Kidney (tissue), 14 donors: Measurements from ENCODE around the gene DCHS2. TPM values are rescaled to one million over a fixed set of nuclear protein-coding genes. Genes with fewer than 3 reads are reported as not detected.

Source experiments
- DNase-seq, 5 donors: peaks; one replicate each; pipeline ENCODE4 v3.0.0-alpha.2; 2013 to 2020
- FAIRE-seq: peaks from 2 replicates; lab custom pipeline; 2012; peaks lifted over from hg19 to GRCh38; lab: Jason Lieb, UNC
- H3K27ac ChIP-seq, 2 donors: one replicate each; pipeline ENCODE4 v1.7.0; 2013; ENCODE audit warnings: low read depth in 2 of 2, low read length in 2 of 2, inconsistent platforms in 1 of 2
- H3K27me3 ChIP-seq: one replicate; pipeline ENCODE4 v1.7.1; 2013; ENCODE audit warnings: low read length, inconsistent platforms; ENCODE audit not compliant: control insufficient read depth, insufficient read depth
- H3K36me3 ChIP-seq, 3 donors: one replicate each; pipeline versions ENCODE4 v1.7.0 to v1.7.1; 2013; ENCODE audit warnings: low read length in 3 of 3, control low read depth in 1 of 3, inconsistent platforms in 1 of 3; ENCODE audit not compliant: insufficient read depth in 3 of 3, control insufficient read depth in 2 of 3
- H3K4me1 ChIP-seq, 3 donors: one replicate each; pipeline versions ENCODE4 v1.7.0 to v1.7.1; 2013; ENCODE audit warnings: low read length in 3 of 3, inconsistent platforms in 1 of 3, low read depth in 1 of 3; ENCODE audit not compliant: control insufficient read depth in 2 of 3, insufficient read depth in 2 of 3
- H3K4me3 ChIP-seq, 3 donors: one replicate each; pipeline versions ENCODE4 v1.7.0 to v1.8.1; 2013; ENCODE audit warnings: low read length in 3 of 3, control low read depth in 1 of 3, inconsistent platforms in 1 of 3
- H3K9ac ChIP-seq, 3 donors: one replicate each; pipeline versions ENCODE4 v1.7.0 to v1.7.1; 2013; ENCODE audit warnings: low read length in 3 of 3, control low read depth in 1 of 3, inconsistent platforms in 1 of 3
- H3K9me3 ChIP-seq, 3 donors: one replicate each; pipeline versions ENCODE4 v1.7.0 to v1.7.1; 2013; ENCODE audit warnings: low read length in 3 of 3, control low read depth in 1 of 3, inconsistent platforms in 1 of 3; ENCODE audit not compliant: control insufficient read depth in 2 of 3, insufficient read depth in 1 of 3
- intact Hi-C: fragments of 100-400 bp; cut with DNase I; formaldehyde crosslinking; loops from one replicate; pipeline ENCODE4 v1.11.1; 2022
- polyA plus RNA-seq: library from polyadenylated mRNA; stranded (reverse); fragments of 350-450 nt; fragmentation: Illumina TruSeq; extraction: RNeasy Lipid Tissue Mini Kit (QIAGEN cat#74804); gene quantifications from one replicate; pipeline ENCODE4 v1.2.3, GENCODE V29; 2014; ENCODE audit warnings: low read depth, low replicate concordance; ENCODE audit not compliant: insufficient read depth
- total RNA-seq: library from RNA; stranded (reverse); fragmentation: NEBNext Ultra II Directional; extraction: Animal tissue kit (Norgen Biotek cat#: 25700); gene quantifications from one replicate; pipeline ENCODE4 v1.2.1, GENCODE V29; 2021
- TF ChIP-seq, protein P1 (sequence below): IDR thresholded peaks from 3 replicates; pipeline ENCODE4 v1.5.1; 2012; ENCODE audit warnings: mild to moderate bottlenecking, moderate library complexity, borderline replicate concordance; ENCODE audit not compliant: insufficient read depth; ENCODE audit errors: extremely low read depth
- donor health status: control.
- donor health status: control.
- donor health status: control.
- donor health status: control.
- donor health status: control.
- donor health status: DM: yes; HTN: yes; CAD: no.
- donor health status: Normal renal cell carcinoma (clear cell type).

Gene DCHS2
- total and polyA plus RNA-seq, 2 donors from 2014 or later = 0.47 TPM; not detected in 1

DNA sequence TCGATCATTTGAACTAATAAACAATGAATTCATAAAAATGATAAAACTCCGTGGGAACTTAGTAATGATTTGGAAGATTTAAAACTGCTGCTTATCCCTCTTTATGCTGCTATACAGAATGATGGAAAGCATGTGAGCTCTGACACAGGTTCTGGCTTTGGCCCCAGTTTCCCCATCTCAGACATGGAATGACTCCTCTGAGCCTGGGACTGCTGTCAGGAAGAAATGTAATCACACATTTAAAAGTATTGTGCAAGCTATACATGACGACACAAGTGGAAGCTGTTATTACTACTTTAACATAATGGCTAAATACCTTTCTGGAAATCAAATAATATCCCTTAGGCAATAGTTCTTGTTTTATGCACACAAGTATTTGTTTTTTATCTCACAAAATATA is 161.7 kb downstream of the DCHS2 start:
- intact Hi-C loops = no loop called here

DNA sequence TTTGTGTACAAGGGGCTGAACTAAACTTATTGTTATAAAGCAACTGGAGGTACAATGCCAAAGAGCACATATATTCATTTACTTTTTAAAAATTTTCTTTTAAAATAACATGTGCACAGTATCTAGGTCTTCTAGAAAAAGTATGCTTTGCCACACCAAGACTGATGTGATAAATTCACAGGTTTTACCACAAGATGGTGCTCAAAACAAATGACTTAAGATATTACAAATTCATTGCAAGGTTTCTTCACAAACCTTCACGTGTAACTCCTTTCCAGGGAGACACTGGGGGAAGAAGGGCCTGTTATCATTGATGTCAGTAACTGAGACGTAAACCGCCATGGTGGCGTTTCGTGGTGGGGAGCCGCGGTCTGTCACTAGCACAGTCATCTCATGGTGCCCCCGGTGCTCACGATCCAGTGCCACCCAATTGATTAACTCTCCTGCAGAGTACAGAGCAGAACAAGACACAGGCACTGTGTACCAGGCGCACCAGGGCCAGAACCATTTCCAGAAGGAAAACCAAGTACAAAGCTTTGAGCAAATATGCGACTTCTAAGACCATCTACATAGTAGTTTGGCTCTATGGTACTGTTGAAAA is 162.2 kb downstream of the DCHS2 start:
- Histone ChIP-seq H3K27me3 (peaks cover 4% of the 10 kb centered on the region), H3K4me3 (no peak overlapping the region), H3K36me3 (no peaks in the 10 kb centered on the region), H3K9ac (no peak overlapping the region), H3K4me1 (no peaks in the 10 kb centered on the region), H3K27ac (no peak overlapping the region), H3K9me3 (no peaks in the 10 kb centered on the region)
- intact Hi-C loops = no loop called here
- FAIRE-seq = no peak
- DNase-seq = peak in 2 of 5 donors; percentile 48 to 60
- TF ChIP-seq, protein P1, sequence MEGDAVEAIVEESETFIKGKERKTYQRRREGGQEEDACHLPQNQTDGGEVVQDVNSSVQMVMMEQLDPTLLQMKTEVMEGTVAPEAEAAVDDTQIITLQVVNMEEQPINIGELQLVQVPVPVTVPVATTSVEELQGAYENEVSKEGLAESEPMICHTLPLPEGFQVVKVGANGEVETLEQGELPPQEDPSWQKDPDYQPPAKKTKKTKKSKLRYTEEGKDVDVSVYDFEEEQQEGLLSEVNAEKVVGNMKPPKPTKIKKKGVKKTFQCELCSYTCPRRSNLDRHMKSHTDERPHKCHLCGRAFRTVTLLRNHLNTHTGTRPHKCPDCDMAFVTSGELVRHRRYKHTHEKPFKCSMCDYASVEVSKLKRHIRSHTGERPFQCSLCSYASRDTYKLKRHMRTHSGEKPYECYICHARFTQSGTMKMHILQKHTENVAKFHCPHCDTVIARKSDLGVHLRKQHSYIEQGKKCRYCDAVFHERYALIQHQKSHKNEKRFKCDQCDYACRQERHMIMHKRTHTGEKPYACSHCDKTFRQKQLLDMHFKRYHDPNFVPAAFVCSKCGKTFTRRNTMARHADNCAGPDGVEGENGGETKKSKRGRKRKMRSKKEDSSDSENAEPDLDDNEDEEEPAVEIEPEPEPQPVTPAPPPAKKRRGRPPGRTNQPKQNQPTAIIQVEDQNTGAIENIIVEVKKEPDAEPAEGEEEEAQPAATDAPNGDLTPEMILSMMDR = peak; percentile 19

More for the DNA sequence above, 161.7 kb downstream of the DCHS2 start:
- Histone ChIP-seq H3K36me3 (no peaks in the 10 kb centered on the region), H3K27ac (no peak overlapping the region), H3K4me1 (no peaks in the 10 kb centered on the region), H3K27me3 (peaks cover 4% of the 10 kb centered on the region), H3K4me3 (no peak overlapping the region), H3K9ac (no peak overlapping the region), H3K9me3 (no peaks in the 10 kb centered on the region)
- FAIRE-seq (no peak), DNase-seq (peak in 1 of 5 donors; percentile 14)
- TF ChIP-seq, protein P1 = no peak

DNA sequence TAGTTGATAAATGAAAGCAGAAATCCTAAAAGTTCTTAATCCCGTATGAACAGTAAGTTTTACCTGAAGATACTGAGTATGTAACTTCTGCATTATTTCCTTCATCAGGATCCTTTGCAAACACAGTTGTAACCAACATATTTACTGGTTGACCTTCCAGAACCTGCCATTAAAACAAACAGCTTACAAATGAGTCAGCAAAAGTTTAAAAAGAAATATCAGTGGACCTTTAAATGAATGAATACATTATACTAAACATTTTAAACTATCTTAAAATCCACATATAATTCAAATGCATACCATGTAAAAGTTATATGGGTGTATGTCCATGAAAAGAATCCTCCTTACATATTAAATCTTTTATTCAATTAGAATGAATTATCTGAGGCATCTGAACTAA is 163.6 kb downstream of the DCHS2 start:
- H3K27ac ChIP-seq = no peak overlapping the region
- TF ChIP-seq, protein P1 = no peak
- H3K36me3 ChIP-seq = no peaks in the 10 kb centered on the region
- no peak overlapping the region for H3K9ac ChIP-seq
- no peak for FAIRE-seq
- peaks cover 4% of the 10 kb centered on the region for H3K27me3 ChIP-seq
- no peak overlapping the region for H3K4me3 ChIP-seq
- no peak for DNase-seq
- no peaks in the 10 kb centered on the region for H3K9me3 ChIP-seq
- intact Hi-C loops = no loop called here
- H3K4me1 ChIP-seq = no peaks in the 10 kb centered on the region

DNA sequence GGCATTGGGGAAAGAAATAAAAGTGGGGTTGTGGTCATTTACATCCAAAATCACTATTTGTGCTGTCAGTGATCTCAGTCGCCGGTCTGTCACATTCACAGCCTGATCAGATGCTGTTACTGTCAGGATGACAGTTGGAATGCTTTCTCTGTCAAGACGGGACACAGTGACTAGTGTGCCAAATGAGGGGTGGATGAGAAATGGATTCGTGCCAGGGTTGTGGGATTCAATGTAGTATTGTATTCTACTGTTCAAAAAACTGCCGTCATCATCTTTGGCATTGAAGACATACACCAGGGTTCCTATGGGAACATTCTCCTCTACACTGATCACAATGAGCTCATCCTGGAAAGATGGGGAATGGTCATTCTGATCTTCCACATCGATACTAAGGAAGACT is 171.1 kb downstream of the DCHS2 start:
- DNase-seq (no peak), FAIRE-seq (no peak)
- Histone ChIP-seq H3K4me1 (no peaks in the 10 kb centered on the region), H3K4me3 (no peak overlapping the region), H3K36me3 (no peaks in the 10 kb centered on the region), H3K27ac (no peak overlapping the region), H3K9ac (no peak overlapping the region), H3K27me3 (no peaks in the 10 kb centered on the region), H3K9me3 (no peaks in the 10 kb centered on the region)
- TF ChIP-seq, protein P1 = no peak
- intact Hi-C loops = no loop called here
